Measurements from ENCODE around the gene ILF2. TPM values are rescaled to one million over a fixed set of nuclear protein-coding genes. Genes with fewer than 3 reads are reported as not detected.
"Not testable (repeated sequence)": the region's sequence is repeated elsewhere in the genome, so short reads cannot be mapped to it uniquely, and the experiment has no call there.

Gene ILF2
- polyA plus RNA-seq, 2 of the 4 experiments (the other 2 are of a cell fraction), result 249 to 285 TPM

- FAIRE-seq (no peak), ATAC-seq (no peak), DNase-seq (ENCODE audit: low read depth in 1 of 2, low spot score in 1 of 2) (no peak)
- no peak overlapping the region for H3K4me3 ChIP-seq
- peaks cover 5% of the 10 kb centered on the region; the same call in 2 of the 3 replicates for H3K4me1 ChIP-seq
- TF ChIP-seq TFCP2L1 (CRISPR knock-in tag; IDR thresholded peaks at IDR 0.05) (no peak), MAFK (IDR thresholded peaks at IDR 0.05; ENCODE audit: partially characterized antibody) (no peak), ESRRA (IDR thresholded peaks at IDR 0.05; ENCODE audit: borderline replicate concordance, low read length) (no peak), MAX (IDR thresholded peaks at IDR 0.05) (no peak), RAD21 (conservative IDR thresholded peaks at IDR 0.05 in 1 of 2, IDR thresholded peaks at IDR 0.05 in 1 of 2) (no peak)
- WGBS (ENCODE audit: missing lambda C conversion rate), result 91% methylated on average over 11 of the region's 11 CpGs
- POLR2A ChIA-PET, result interaction anchor here (1.3 kb wide), 1 partner anchor 14 kb away, joined by 3 read pairs; the partner anchor contains the start of genes S100A1 and S100A13
- no peaks in the 10 kb centered on the region for H3K9me3 ChIP-seq
- no peak overlapping the region for H3K27ac ChIP-seq
- H3K4me2 ChIP-seq, result no peak overlapping the region
- CTCF ChIA-PET, result interaction anchor here (2.7 to 3.2 kb wide), 2 partner anchors 9 to 14 kb away, joined by 8 to 22 read pairs; partner anchors contain the start of genes S100A1 and S100A13
These were observed 28.6 kb downstream of the ILF2 start for GRCh38 chr1:153642161-153642560.

- FAIRE-seq (no peak), ATAC-seq (no peak), DNase-seq (ENCODE audit: low read depth in 1 of 2, low spot score in 1 of 2) (no peak)
- CTCF ChIA-PET, result interaction anchor here (1.2 to 3.2 kb wide), 6 partner anchors 10 to 346 kb away, joined by 3 to 8 read pairs (median 4); partner anchors contain the start of gene RAB13
- Histone ChIP-seq H3K4me2 (no peak overlapping the region), H3K9me3 (no peaks in the 10 kb centered on the region), H3K4me1 (peaks cover 15% of the 10 kb centered on the region; the same call in 2 of the 3 replicates), H3K27ac (no peak overlapping the region), H3K4me3 (no peak overlapping the region)
- POLR2A ChIA-PET, result interaction anchor here (0.7 to 3.1 kb wide), 2 partner anchors 18 to 68 kb away, joined by 3 to 9 read pairs; partner anchors contain the start of gene SNAPIN
- TF ChIP-seq FOSB (CRISPR knock-in tag; IDR thresholded peaks at IDR 0.05) (0 out of 2 replicates have a peak, but pooled peaks have one; percentile 23), BCL3 (IDR thresholded peaks at IDR 0.05) (no peak), POLR2AphosphoS2 (conservative IDR thresholded peaks at IDR 0.05; ENCODE audit: low read length) (peak; percentile 46; the same call in 1 of the 2 replicates), TP53 (CRISPR knock-in tag; IDR thresholded peaks at IDR 0.05) (no peak), JUN (IDR thresholded peaks at IDR 0.05) (no peak), NPAS2 (CRISPR knock-in tag; IDR thresholded peaks at IDR 0.05; ENCODE audit: borderline replicate concordance) (no peak), ZNF302 (CRISPR knock-in tag; IDR thresholded peaks at IDR 0.05) (no peak), EHMT2 (IDR thresholded peaks at IDR 0.05; ENCODE audit: low read depth) (no peak), MAFK (IDR thresholded peaks at IDR 0.05; ENCODE audit: partially characterized antibody) (no peak), HMGXB4 (CRISPR knock-in tag; IDR thresholded peaks at IDR 0.05; ENCODE audit: borderline replicate concordance) (no peak), KDM1A (IDR thresholded peaks at IDR 0.05; ENCODE audit: low read depth) (no peak), HES2 (IDR thresholded peaks at IDR 0.05) (no peak), JUNB (IDR thresholded peaks at IDR 0.05) (no peak), HDAC2 (IDR thresholded peaks at IDR 0.05) (no peak), FOXS1 (CRISPR knock-in tag; IDR thresholded peaks at IDR 0.05) (no peak), RCOR1 (IDR thresholded peaks at IDR 0.05; ENCODE audit: low read depth, low read length) (no peak)
- WGBS (ENCODE audit: missing lambda C conversion rate), result 74% methylated on average over 6 of the region's 6 CpGs
These were observed 29.9 kb downstream of the ILF2 start for GRCh38 chr1:153640861-153641260.

- H3K9me3 ChIP-seq; DNase-seq (ENCODE audit: low read depth in 1 of 2, low spot score in 1 of 2); H3K27ac ChIP-seq; H3K4me3 ChIP-seq; H3K4me2 ChIP-seq; ATAC-seq; FAIRE-seq: not testable (repeated sequence)
- H3K4me1 ChIP-seq, result peaks cover 22% of the 10 kb centered on the region
- 94% methylated on average over 5 of the region's 5 CpGs for WGBS (ENCODE audit: missing lambda C conversion rate)
- POLR2A ChIA-PET, result interaction anchor here (0.8 to 3.1 kb wide), 2 partner anchors 8 to 68 kb away, joined by 8 to 9 read pairs; no protein-coding TSS in a partner anchor
- CTCF ChIA-PET, result interaction anchor here (0.6 to 1.7 kb wide), 7 partner anchors 11 to 1529 kb away, joined by 3 to 11 read pairs (median 4); partner anchors contain the start of gene S100A13
These were observed 30.6 kb downstream of the ILF2 start for GRCh38 chr1:153640213-153640612.
